ENCODE data around the gene MVP.

MVP gene

DNA sequence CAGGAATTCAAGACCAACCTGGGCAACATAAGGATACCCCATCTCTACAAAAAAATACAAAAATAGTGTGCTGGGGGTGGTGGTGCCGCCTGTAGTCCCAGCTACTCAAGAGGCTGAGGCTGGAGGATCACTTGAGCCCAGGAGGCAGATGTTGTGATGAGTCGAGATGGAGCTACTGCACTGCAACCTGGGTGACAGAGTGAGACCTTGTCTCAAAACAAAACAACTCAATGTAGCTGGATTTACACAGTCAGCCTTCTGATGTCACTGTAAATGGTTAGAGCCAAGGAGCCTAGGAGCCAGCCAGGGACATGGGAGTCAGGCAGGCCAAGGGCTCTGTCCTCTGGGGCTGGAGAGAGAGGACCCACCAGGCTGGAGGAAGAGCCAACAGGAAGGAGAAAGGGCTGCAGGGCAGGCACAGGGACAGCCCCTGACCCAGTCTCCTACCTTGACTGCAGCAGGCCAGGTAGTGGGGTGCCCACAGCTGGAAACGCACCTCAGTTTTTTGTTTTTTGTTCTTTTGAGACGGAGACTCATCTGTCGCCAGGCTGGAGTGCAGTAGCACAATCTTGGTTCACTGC, 34.3 kb downstream of the MVP start:
- no peak overlapping the region for H3K27ac ChIP-seq
- TF ChIP-seq ZFX (IDR thresholded peaks at IDR 0.05): no peak
- TF ChIP-seq, protein P1, sequence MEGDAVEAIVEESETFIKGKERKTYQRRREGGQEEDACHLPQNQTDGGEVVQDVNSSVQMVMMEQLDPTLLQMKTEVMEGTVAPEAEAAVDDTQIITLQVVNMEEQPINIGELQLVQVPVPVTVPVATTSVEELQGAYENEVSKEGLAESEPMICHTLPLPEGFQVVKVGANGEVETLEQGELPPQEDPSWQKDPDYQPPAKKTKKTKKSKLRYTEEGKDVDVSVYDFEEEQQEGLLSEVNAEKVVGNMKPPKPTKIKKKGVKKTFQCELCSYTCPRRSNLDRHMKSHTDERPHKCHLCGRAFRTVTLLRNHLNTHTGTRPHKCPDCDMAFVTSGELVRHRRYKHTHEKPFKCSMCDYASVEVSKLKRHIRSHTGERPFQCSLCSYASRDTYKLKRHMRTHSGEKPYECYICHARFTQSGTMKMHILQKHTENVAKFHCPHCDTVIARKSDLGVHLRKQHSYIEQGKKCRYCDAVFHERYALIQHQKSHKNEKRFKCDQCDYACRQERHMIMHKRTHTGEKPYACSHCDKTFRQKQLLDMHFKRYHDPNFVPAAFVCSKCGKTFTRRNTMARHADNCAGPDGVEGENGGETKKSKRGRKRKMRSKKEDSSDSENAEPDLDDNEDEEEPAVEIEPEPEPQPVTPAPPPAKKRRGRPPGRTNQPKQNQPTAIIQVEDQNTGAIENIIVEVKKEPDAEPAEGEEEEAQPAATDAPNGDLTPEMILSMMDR (conservative IDR thresholded peaks at IDR 0.05): no peak

DNA sequence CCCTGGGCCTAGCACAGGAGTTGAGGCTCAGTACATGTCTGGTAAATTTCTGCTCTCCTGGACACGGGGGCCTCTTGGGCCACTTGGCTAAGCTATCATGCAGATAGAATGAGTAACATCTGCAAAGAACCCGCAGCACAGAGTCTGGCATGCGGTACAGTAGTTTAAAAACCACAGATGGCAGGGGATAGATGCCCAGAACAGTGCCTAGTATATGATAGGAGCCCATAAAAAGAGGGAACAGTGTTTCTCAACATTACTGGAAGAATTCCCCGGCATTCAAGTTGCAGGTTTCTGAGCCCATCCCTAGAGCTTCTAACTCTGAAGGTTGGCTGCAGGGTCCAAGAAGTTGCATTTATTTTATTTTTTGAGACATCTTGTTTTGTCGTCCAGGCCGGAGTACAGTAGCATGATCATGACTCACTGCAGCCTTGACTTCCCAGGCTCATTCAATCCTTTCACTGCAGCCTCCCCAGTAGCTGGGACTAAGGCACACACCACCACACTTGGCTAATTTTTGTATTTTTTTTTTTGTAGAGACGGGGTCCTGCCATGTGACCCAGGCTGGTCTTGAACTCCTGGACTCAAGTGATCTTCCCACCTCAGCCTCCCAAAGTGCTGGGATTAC, 37.0 kb downstream of the MVP start:
- TF ChIP-seq, protein P1 (conservative IDR thresholded peaks at IDR 0.05): no peak
- TF ChIP-seq ZFX (IDR thresholded peaks at IDR 0.05): no peak
- H3K27ac ChIP-seq: no peak overlapping the region; the same call in 1 of the 2 replicates

DNA sequence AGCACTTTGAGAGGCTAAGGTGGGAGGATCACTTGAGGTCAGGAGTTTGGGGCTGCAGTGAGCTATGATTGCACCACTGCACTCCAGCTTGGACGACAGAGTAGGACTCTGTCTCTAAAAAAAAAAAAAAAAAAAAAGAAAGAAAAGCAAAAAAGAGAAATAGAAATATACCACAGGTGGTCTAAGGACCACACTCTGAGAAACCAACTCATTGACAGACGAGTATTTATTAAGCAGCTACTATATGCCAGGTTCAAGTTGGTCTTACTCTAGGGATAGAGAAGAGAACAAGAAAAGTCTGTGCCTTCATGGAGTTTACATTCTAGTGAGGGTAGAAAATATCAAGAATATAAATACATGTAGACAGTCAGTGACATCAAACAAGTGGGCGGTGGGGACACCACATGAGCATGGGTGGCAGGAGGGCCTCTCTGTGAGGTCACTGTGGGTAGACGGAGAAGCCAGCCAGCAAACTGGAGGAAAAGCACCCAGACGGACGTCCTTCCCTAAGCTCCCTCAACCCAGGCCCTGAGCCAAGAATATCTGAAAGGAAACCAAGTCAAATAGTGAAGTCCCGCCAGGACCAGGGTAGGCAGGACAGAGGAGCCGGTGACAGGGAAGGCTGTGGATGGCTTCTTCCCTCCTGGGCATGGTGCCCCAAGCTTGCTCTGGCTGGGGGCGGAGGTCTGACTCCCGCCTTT, 38.0 kb downstream of the MVP start:
- TF ChIP-seq ZFX (IDR thresholded peaks at IDR 0.05): no peak
- TF ChIP-seq, protein P1 (conservative IDR thresholded peaks at IDR 0.05): no peak
- peak overlapping the region; percentile 58 for H3K27ac ChIP-seq

DNA sequence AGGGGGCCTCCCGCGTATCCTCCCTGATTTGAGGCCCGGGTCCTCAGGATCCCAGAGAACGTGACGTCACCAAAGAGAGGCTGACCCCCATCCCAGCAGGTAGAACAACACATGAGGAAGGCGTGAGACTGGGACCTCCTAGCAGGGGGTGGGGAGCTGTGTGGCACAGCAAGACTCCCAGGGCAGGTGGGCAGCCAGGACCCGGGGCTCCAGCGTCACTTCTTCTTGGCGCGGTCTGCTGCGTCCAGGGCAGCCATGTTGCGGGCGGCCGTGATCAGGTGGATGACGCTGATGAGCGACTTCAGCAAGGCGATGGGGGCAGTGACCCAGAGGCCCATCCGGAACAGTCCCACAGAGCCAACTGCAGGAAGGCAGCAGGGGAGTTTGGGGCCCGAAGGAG, 38.7 kb downstream of the MVP start:
- H3K27ac ChIP-seq: peak overlapping the region; percentile 58
- TF ChIP-seq, protein P1 (conservative IDR thresholded peaks at IDR 0.05): no peak
- TF ChIP-seq ZFX (IDR thresholded peaks at IDR 0.05): no peak

DNA sequence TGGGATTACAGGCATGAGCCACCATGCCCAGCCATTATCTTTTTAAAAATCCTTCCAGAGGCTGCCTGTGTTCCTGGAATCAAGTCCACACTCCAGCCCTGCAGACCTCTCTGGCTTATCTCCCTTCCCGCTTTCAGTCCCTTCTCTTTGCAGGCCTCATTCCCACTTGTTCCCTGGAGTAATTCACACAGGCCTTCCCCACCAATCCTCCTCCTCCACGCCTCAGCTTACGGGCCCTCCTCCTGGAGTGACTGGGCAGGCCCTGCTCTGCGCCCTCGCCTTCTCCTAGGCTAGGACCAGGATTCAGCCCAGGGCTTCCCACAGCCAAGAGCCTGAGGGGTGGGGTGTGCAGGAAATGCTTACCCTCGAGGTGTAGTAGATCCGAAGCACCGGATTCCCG, 40.0 kb downstream of the MVP start:
- H3K27ac ChIP-seq: no peak overlapping the region
- TF ChIP-seq, protein P1 (conservative IDR thresholded peaks at IDR 0.05): no peak
- no peak for TF ChIP-seq ZFX (IDR thresholded peaks at IDR 0.05)

DNA sequence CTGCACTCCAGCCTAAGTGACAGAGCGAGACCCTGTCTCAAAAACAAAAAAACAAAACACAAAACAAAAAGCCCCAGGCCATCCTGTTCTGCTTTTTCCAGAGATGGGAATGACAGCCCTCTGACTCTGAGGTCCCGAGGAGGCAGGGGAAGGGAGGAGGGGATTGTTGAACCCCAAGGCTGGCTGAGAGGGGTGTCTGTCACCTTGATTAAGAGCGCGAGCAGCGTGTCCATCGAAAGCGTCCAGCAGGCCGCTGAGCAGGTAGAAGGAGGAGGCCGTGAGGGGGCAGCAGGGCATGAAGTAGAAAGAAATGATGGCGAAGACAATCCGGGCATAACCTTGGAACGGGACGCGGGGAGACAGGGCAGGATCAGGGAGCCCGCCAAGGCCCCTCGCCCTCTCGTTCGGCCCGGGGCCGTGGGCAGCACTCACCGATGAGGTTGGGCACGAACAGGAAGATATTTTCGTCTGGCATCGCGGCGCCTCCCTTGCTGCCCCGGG, 42.2 kb downstream of the MVP start:
- TF ChIP-seq ZFX (IDR thresholded peaks at IDR 0.05): peak; percentile 73; the same call in 1 of the 2 replicates
- TF ChIP-seq, protein P1 (conservative IDR thresholded peaks at IDR 0.05): no peak
- H3K27ac ChIP-seq: peak overlapping the region; percentile 86
